H9 (cell line): ENCODE measurements around the gene ACADL. TPM values are rescaled to one million over a fixed set of nuclear protein-coding genes. Genes with fewer than 3 reads are reported as not detected.

Experiments
- DNase-seq: peaks from one replicate; pipeline ENCODE4 v3.0.0-alpha.2; 2017
- H2AFZ ChIP-seq: one replicate; pipeline ENCODE4 v1.6.1; 2013; ENCODE audit warnings: mild to moderate bottlenecking, low read length, control low read depth, moderate library complexity
- H2AK5ac ChIP-seq: 2 replicates; pipeline ENCODE4 v1.6.1; 2013; ENCODE audit warnings: low read length, control low read depth, mixed read lengths; ENCODE audit not compliant: insufficient read length
- H2BK120ac ChIP-seq: one replicate; pipeline ENCODE4 v1.6.1; 2013; ENCODE audit warnings: low read depth, mild to moderate bottlenecking, low read length, control low read depth, inconsistent platforms; ENCODE audit not compliant: poor library complexity, severe bottlenecking
- H2BK12ac ChIP-seq: 2 replicates; pipeline ENCODE4 v1.6.1; 2013; ENCODE audit warnings: low read length, control low read depth, mixed read lengths, low read depth; ENCODE audit not compliant: insufficient read length
- H2BK15ac ChIP-seq: 2 replicates; pipeline ENCODE4 v1.6.1; 2013; ENCODE audit warnings: low read depth, low read length, control low read depth
- H2BK20ac ChIP-seq: one replicate; pipeline ENCODE4 v1.6.1; 2013; ENCODE audit warnings: low read depth, mild to moderate bottlenecking, low read length, control low read depth, inconsistent platforms; ENCODE audit not compliant: poor library complexity, severe bottlenecking
- H2BK5ac ChIP-seq: 2 replicates; pipeline ENCODE4 v1.6.1; 2013; ENCODE audit warnings: low read length, control low read depth, mixed read lengths; ENCODE audit not compliant: insufficient read length
- H3K14ac ChIP-seq: 2 replicates; pipeline ENCODE4 v1.6.1; 2013; ENCODE audit warnings: low read length, control low read depth; ENCODE audit not compliant: insufficient read depth
- H3K18ac ChIP-seq: 2 replicates; pipeline ENCODE4 v1.6.1; 2013; ENCODE audit warnings: low read depth, mild to moderate bottlenecking, mixed read lengths, low read length, control low read depth; ENCODE audit not compliant: insufficient read length
- H3K23ac ChIP-seq: 2 replicates; pipeline ENCODE4 v1.6.1; 2013; ENCODE audit warnings: low read length, control low read depth, mixed read lengths, low read depth; ENCODE audit not compliant: insufficient read length
- H3K23me2 ChIP-seq: 2 replicates; pipeline ENCODE4 v1.6.1; 2013; ENCODE audit warnings: low read depth, mild to moderate bottlenecking, mixed read lengths, low read length, control low read depth; ENCODE audit not compliant: insufficient read length, poor library complexity, severe bottlenecking
- H3K27ac ChIP-seq: 2 replicates; pipeline ENCODE4 v1.5.1; 2013; ENCODE audit warnings: low read length, control low read depth, mixed read lengths, low read depth; ENCODE audit not compliant: insufficient read length
- H3K27me3 ChIP-seq: 2 replicates; pipeline ENCODE4 v1.6.1; 2013; ENCODE audit warnings: low read length, control low read depth, inconsistent platforms; ENCODE audit not compliant: insufficient read depth
- H3K4ac ChIP-seq: 2 replicates; pipeline ENCODE4 v1.6.1; 2013; ENCODE audit warnings: low read depth, mild to moderate bottlenecking, control low read depth, inconsistent platforms, low read length, moderate library complexity
- H3K4me1 ChIP-seq: 2 replicates; pipeline ENCODE4 v1.6.1; 2013; ENCODE audit warnings: low read length, control low read depth, inconsistent platforms; ENCODE audit not compliant: insufficient read depth
- H3K4me2 ChIP-seq: 2 replicates; pipeline ENCODE4 v1.6.1; 2013; ENCODE audit warnings: low read length, control low read depth, mixed read lengths; ENCODE audit not compliant: insufficient read length, insufficient read depth
- H3K56ac ChIP-seq: 2 replicates; pipeline ENCODE4 v1.6.1; 2013; ENCODE audit warnings: low read depth, mild to moderate bottlenecking, mixed read lengths, low read length, control low read depth; ENCODE audit not compliant: insufficient read length
- H3K79me1 ChIP-seq: 2 replicates; pipeline ENCODE4 v1.6.1; 2013; ENCODE audit warnings: low read depth, mild to moderate bottlenecking, moderate library complexity, low read length, control low read depth, inconsistent platforms; ENCODE audit not compliant: insufficient read depth, poor library complexity, severe bottlenecking
- H3K79me2 ChIP-seq: 2 replicates; pipeline ENCODE4 v1.6.1; 2013; ENCODE audit warnings: low read length, control low read depth, inconsistent platforms; ENCODE audit not compliant: insufficient read depth
- H3K9ac ChIP-seq: 2 replicates; pipeline ENCODE4 v1.6.1; 2013; ENCODE audit warnings: low read length, control low read depth, mixed read lengths; ENCODE audit not compliant: insufficient read length; ENCODE audit errors: extremely low read depth
- H3K9me3 ChIP-seq: one replicate; pipeline ENCODE4 v1.6.1; 2013; ENCODE audit warnings: low read depth, low read length, inconsistent platforms; ENCODE audit not compliant: control insufficient read depth
- H3T11ph ChIP-seq: one replicate; pipeline ENCODE4 v1.6.1; 2013; ENCODE audit warnings: mild to moderate bottlenecking, low read length, control low read depth, inconsistent platforms
- H4K20me1 ChIP-seq: one replicate; pipeline ENCODE4 v1.6.1; 2013; ENCODE audit not compliant: control insufficient read depth, insufficient read length, insufficient read depth
- H4K5ac ChIP-seq: 2 replicates; pipeline ENCODE4 v1.6.1; 2013; ENCODE audit warnings: low read depth, mild to moderate bottlenecking, mixed read lengths, low read length, control low read depth; ENCODE audit not compliant: insufficient read length
- H4K8ac ChIP-seq: replicated peaks from 2 replicates; pipeline ENCODE4 v1.6.1; 2013; ENCODE audit warnings: low read length, control low read depth, mixed read lengths, low read depth; ENCODE audit not compliant: insufficient read length
- H4K91ac ChIP-seq: 2 replicates; pipeline ENCODE4 v1.6.1; 2013; ENCODE audit warnings: low read depth, mild to moderate bottlenecking, moderate library complexity, mixed read lengths, low read length, control low read depth; ENCODE audit not compliant: insufficient read length
- H3K27ac Mint-ChIP-seq, 3 experiments: 2 replicates in 2 of 3; 3 replicates in 1 of 3; pipeline ENCODE4 v1.8.0; 2020 to 2021; ENCODE audit warnings: mixed read lengths in 3 of 3, mild to moderate bottlenecking in 1 of 3, moderate library complexity in 1 of 3
- H3K27me3 Mint-ChIP-seq: 2 replicates; pipeline ENCODE4 v1.8.0; 2021; ENCODE audit warnings: low read depth, mild to moderate bottlenecking, moderate library complexity, mixed read lengths
- H3K36me3 Mint-ChIP-seq, 3 experiments: 2 replicates in 2 of 3; 3 replicates in 1 of 3; pipeline ENCODE4 v1.8.0; 2020 to 2021; ENCODE audit warnings: low read depth in 3 of 3, mixed read lengths in 3 of 3; ENCODE audit not compliant: insufficient read depth in 1 of 3
- H3K4me1 Mint-ChIP-seq, 2 experiments: 2 replicates each; pipeline ENCODE4 v1.8.0; 2020; ENCODE audit warnings: mixed read lengths in 2 of 2
- H3K4me3 Mint-ChIP-seq, 2 experiments: 2 replicates in 1 of 2; 3 replicates in 1 of 2; pipeline ENCODE4 v1.8.0; 2020 to 2021; ENCODE audit warnings: mild to moderate bottlenecking in 2 of 2, mixed read lengths in 2 of 2, moderate library complexity in 1 of 2
- H3K9me3 Mint-ChIP-seq, 2 experiments: 2 replicates in 1 of 2; 3 replicates in 1 of 2; pipeline ENCODE4 v1.8.0; 2020; ENCODE audit warnings: mild to moderate bottlenecking in 2 of 2, mixed read lengths in 2 of 2, moderate library complexity in 1 of 2
- WGBS: extraction: QIAGEN DNeasy Blood & Tissue Kit; methylation state at CpG from one replicate; pipeline ENCODE4 v1.1.7; 2013; ENCODE audit warnings: missing lambda C conversion rate, low lambda C conversion rate, mixed read lengths; ENCODE audit not compliant: insufficient read length; ENCODE audit errors: extremely low coverage; 5-methylcytosine and 5-hydroxymethylcytosine counted together
- total RNA-seq: library from RNA; stranded (reverse); gene quantifications from 2 replicates; pipeline ENCODE4 v1.2.1, GENCODE V29; 2021
- TF ChIP-seq, protein P1 (sequence below): fragments of 200-600 bp; sonication (generic); conservative IDR thresholded peaks from 3 replicates; pipeline ENCODE4 v1.8.0; 2021; ENCODE audit warnings: antibody characterized with exemption, mild to moderate bottlenecking

Gene ACADL
- total RNA-seq, 1 experiment from 2014 or later: 0.26 TPM

DNA sequence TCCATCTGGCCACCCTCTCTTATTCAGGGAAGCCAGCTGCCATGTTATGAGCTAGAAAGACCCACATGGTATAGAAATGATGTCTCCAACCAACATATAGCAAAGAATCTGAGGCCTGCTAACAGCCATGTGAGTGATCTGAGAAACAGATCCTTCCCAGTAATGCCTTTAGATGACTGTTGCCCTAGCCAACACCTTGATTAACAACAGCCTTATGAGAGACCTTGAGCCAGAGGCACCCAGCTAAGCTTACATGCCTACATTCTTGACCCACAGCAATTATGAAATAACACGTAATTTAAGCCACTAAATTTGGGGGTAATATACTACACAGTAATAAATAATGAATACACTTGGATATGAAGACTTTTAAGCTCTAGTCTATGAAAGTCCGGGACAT is 67.0 kb downstream of the ACADL start:
- peaks cover 7% of the 10 kb centered on the region for H3K79me1 ChIP-seq
- no peak overlapping the region for H4K8ac ChIP-seq
- Mint-ChIP-seq H3K4me1 (peaks cover 11 to 22% of the 10 kb centered on the region in 2 experiments), H3K9me3 (no peaks in the 10 kb centered on the region), H3K27me3 (no peaks in the 10 kb centered on the region), H3K36me3 (peaks cover 0 to 13% (median 12%) of the 10 kb centered on the region in 3 experiments; a peak in 5 of 7 replicates), H3K27ac (peak overlapping the region in 1 of 3 experiments; percentile 13; a peak in 1 of 7 replicates), H3K4me3 (no peak overlapping the region)
- WGBS: no CpG with 5 or more reads among the region's 2 CpGs
- H2BK120ac ChIP-seq: no peak overlapping the region
- TF ChIP-seq, protein P1, sequence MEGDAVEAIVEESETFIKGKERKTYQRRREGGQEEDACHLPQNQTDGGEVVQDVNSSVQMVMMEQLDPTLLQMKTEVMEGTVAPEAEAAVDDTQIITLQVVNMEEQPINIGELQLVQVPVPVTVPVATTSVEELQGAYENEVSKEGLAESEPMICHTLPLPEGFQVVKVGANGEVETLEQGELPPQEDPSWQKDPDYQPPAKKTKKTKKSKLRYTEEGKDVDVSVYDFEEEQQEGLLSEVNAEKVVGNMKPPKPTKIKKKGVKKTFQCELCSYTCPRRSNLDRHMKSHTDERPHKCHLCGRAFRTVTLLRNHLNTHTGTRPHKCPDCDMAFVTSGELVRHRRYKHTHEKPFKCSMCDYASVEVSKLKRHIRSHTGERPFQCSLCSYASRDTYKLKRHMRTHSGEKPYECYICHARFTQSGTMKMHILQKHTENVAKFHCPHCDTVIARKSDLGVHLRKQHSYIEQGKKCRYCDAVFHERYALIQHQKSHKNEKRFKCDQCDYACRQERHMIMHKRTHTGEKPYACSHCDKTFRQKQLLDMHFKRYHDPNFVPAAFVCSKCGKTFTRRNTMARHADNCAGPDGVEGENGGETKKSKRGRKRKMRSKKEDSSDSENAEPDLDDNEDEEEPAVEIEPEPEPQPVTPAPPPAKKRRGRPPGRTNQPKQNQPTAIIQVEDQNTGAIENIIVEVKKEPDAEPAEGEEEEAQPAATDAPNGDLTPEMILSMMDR: no peak
- no peak overlapping the region for H3K23ac ChIP-seq
- no peaks in the 10 kb centered on the region for H3K4me1 ChIP-seq
- no peak overlapping the region for H2BK12ac ChIP-seq
- H4K91ac ChIP-seq: no peak overlapping the region
- no peak overlapping the region for H2BK5ac ChIP-seq
- no peaks in the 10 kb centered on the region for H3K9me3 ChIP-seq
- H3K4ac ChIP-seq: no peak overlapping the region
- H3T11ph ChIP-seq: no peak overlapping the region
- no peaks in the 10 kb centered on the region for H4K20me1 ChIP-seq
- no peaks in the 10 kb centered on the region for H3K27me3 ChIP-seq
- no peak overlapping the region for H2BK20ac ChIP-seq
- no peaks in the 10 kb centered on the region for H3K23me2 ChIP-seq
- no peak overlapping the region for H3K27ac ChIP-seq
- no peak overlapping the region; the same call in 1 of the 2 replicates for H2BK15ac ChIP-seq
- H3K56ac ChIP-seq: no peak overlapping the region
- DNase-seq: no peak
- H3K4me2 ChIP-seq: no peak overlapping the region
- no peaks in the 10 kb centered on the region for H3K79me2 ChIP-seq
- no peak overlapping the region for H3K14ac ChIP-seq
- H2AK5ac ChIP-seq: no peak overlapping the region
- no peak overlapping the region for H4K5ac ChIP-seq
- H3K18ac ChIP-seq: no peak overlapping the region
- H2AFZ ChIP-seq: no peak overlapping the region
- no peak overlapping the region for H3K9ac ChIP-seq
